ENCODE data around the gene KAT2B. TPM values are rescaled to one million over a fixed set of nuclear protein-coding genes. Genes with fewer than 3 reads are reported as not detected.

Gene KAT2B
- total and polyA plus RNA-seq, 12 donors = 5.4 to 32.2 (median 20.9) TPM

- no peaks in the 10 kb centered on the region for H3K27me3 ChIP-seq
- no peaks in the 10 kb centered on the region for H3K4me1 ChIP-seq (replicated peaks in 1 of 2)
- TF ChIP-seq POLR2A (IDR thresholded peaks at IDR 0.05) = no peak
- TF ChIP-seq, protein P1, sequence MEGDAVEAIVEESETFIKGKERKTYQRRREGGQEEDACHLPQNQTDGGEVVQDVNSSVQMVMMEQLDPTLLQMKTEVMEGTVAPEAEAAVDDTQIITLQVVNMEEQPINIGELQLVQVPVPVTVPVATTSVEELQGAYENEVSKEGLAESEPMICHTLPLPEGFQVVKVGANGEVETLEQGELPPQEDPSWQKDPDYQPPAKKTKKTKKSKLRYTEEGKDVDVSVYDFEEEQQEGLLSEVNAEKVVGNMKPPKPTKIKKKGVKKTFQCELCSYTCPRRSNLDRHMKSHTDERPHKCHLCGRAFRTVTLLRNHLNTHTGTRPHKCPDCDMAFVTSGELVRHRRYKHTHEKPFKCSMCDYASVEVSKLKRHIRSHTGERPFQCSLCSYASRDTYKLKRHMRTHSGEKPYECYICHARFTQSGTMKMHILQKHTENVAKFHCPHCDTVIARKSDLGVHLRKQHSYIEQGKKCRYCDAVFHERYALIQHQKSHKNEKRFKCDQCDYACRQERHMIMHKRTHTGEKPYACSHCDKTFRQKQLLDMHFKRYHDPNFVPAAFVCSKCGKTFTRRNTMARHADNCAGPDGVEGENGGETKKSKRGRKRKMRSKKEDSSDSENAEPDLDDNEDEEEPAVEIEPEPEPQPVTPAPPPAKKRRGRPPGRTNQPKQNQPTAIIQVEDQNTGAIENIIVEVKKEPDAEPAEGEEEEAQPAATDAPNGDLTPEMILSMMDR (IDR thresholded peaks at IDR 0.05) = no peak
- DNase-seq = no peak
- no peak overlapping the region for H3K27ac ChIP-seq
- 70 to 92% (median 77%) methylated on average over 2 of the region's 2 CpGs for WGBS, 4 donors
- peaks cover 0 to 4% of the 10 kb centered on the region in 2 donors for H3K36me3 ChIP-seq (replicated peaks in 1 of 2)
- H3K9me3 ChIP-seq (replicated peaks in 1 of 3) = no peaks in the 10 kb centered on the region
- H3K4me3 ChIP-seq = no peak overlapping the region
- intact Hi-C loops (cut with DNase I) = no loop called here
These were observed 100.6 kb downstream of the KAT2B start for GRCh38 chr3:20140881-20141280.

GRCh38 chr3:20141316-20141715, 101.1 kb downstream of the KAT2B start:
- H3K4me3 ChIP-seq = no peak overlapping the region
- no peak for DNase-seq
- H3K36me3 ChIP-seq (replicated peaks in 1 of 2) = peaks cover 0 to 4% of the 10 kb centered on the region in 2 donors
- H3K27ac ChIP-seq = no peak overlapping the region
- WGBS, 4 donors = 67 to 89% (median 81%) methylated on average over 2 of the region's 2 CpGs
- no peaks in the 10 kb centered on the region for H3K9me3 ChIP-seq (replicated peaks in 1 of 3)
- no peaks in the 10 kb centered on the region for H3K27me3 ChIP-seq
- no peaks in the 10 kb centered on the region for H3K4me1 ChIP-seq (replicated peaks in 1 of 2)
- intact Hi-C loops (cut with DNase I) = no loop called here
- TF ChIP-seq, protein P1 (IDR thresholded peaks at IDR 0.05) = no peak
- TF ChIP-seq POLR2A (IDR thresholded peaks at IDR 0.05) = no peak

GRCh38 chr3:20141851-20142250, 101.6 kb downstream of the KAT2B start:
- 57 to 73% (median 69%) methylated on average over 7 of the region's 7 CpGs for WGBS, 4 donors
- no peaks in the 10 kb centered on the region for H3K27me3 ChIP-seq
- no peak overlapping the region for H3K4me3 ChIP-seq
- peaks cover 0 to 4% of the 10 kb centered on the region in 2 donors for H3K36me3 ChIP-seq (replicated peaks in 1 of 2)
- DNase-seq = no peak
- no peaks in the 10 kb centered on the region for H3K4me1 ChIP-seq (replicated peaks in 1 of 2)
- intact Hi-C loops (cut with DNase I) = no loop called here
- H3K27ac ChIP-seq = no peak overlapping the region
- H3K9me3 ChIP-seq (replicated peaks in 1 of 3) = no peaks in the 10 kb centered on the region
- TF ChIP-seq POLR2A (IDR thresholded peaks at IDR 0.05) = no peak
- TF ChIP-seq, protein P1 (IDR thresholded peaks at IDR 0.05) = no peak

- no peaks in the 10 kb centered on the region for H3K9me3 ChIP-seq (replicated peaks in 1 of 3)
- no peak overlapping the region for H3K27ac ChIP-seq
- 98 to 99% (median 98%) methylated on average over 4 of the region's 4 CpGs for WGBS, 4 donors
- H3K36me3 ChIP-seq (replicated peaks in 1 of 2) = peaks cover 0 to 4% of the 10 kb centered on the region in 2 donors
- no peak for DNase-seq
- H3K4me3 ChIP-seq = no peak overlapping the region
- H3K4me1 ChIP-seq (replicated peaks in 1 of 2) = no peaks in the 10 kb centered on the region
- intact Hi-C loops (cut with DNase I) = no loop called here
- no peaks in the 10 kb centered on the region for H3K27me3 ChIP-seq
- no peak for TF ChIP-seq POLR2A (IDR thresholded peaks at IDR 0.05)
- TF ChIP-seq, protein P1 (IDR thresholded peaks at IDR 0.05) = no peak
These were observed 102.3 kb downstream of the KAT2B start for GRCh38 chr3:20142517-20142916.
